H1 (cell line): ENCODE data around the gene EIF4ENIF1. TPM values are rescaled to one million over a fixed set of nuclear protein-coding genes. Genes with fewer than 3 reads are reported as not detected.

Experiments
- CTCF ChIA-PET: fragments of 300-600 bp; sonication (Branson Sonifier 250); formaldehyde crosslinking; loops from one replicate; lab custom pipeline; 2021; ENCODE audit not compliant: partially characterized antibody; lab: Charles Lee
- POLR2A ChIA-PET: fragments of 300-600 bp; sonication (Branson Sonifier 250); formaldehyde crosslinking; loops from one replicate; lab custom pipeline; 2021; ENCODE audit warnings: inconsistent platforms; ENCODE audit not compliant: partially characterized antibody; lab: Charles Lee
- DNase-seq, 2 experiments: peaks; one replicate each; pipeline versions ENCODE4 v3.0.0 to v3.0.0-alpha.2; 2010 to 2022; ENCODE audit warnings: low spot score in 2 of 2, low read depth in 1 of 2, mixed read lengths in 1 of 2
- FAIRE-seq: peaks from 2 replicates; lab custom pipeline; 2011; peaks lifted over from hg19 to GRCh38; lab: Jason Lieb, UNC
- H2AFZ ChIP-seq: 2 replicates; pipeline ENCODE4 v1.8.1; 2012; ENCODE audit warnings: low read length, inconsistent platforms
- H2AK5ac ChIP-seq: 2 replicates; pipeline ENCODE4 v1.6.1; 2013; ENCODE audit warnings: low read depth, low read length
- H2BK120ac ChIP-seq: replicated peaks from 2 replicates; pipeline ENCODE3; 2013; ENCODE audit warnings: low read depth, low read length, inconsistent platforms
- H2BK12ac ChIP-seq: 2 replicates; pipeline ENCODE4 v1.6.1; 2013; ENCODE audit warnings: low read depth, low read length
- H2BK15ac ChIP-seq: 2 replicates; pipeline ENCODE4 v1.6.1; 2013; ENCODE audit warnings: low read length
- H2BK20ac ChIP-seq: 2 replicates; pipeline ENCODE4 v1.6.1; 2013; ENCODE audit warnings: low read length
- H2BK5ac ChIP-seq: 2 replicates; pipeline ENCODE4 v1.6.1; 2013; ENCODE audit warnings: low read depth, low read length
- H3K14ac ChIP-seq: 2 replicates; pipeline ENCODE4 v1.6.1; 2013; ENCODE audit warnings: inconsistent platforms; ENCODE audit not compliant: insufficient read length
- H3K18ac ChIP-seq: 2 replicates; pipeline ENCODE4 v1.6.1; 2013; ENCODE audit warnings: low read length; ENCODE audit errors: extremely low read depth
- H3K23ac ChIP-seq: 2 replicates; pipeline ENCODE4 v1.6.1; 2013; ENCODE audit warnings: inconsistent platforms; ENCODE audit not compliant: insufficient read length
- H3K23me2 ChIP-seq: 2 replicates; pipeline ENCODE4 v1.6.1; 2013; ENCODE audit warnings: low read depth, low read length
- H3K27ac ChIP-seq: 2 replicates; pipeline ENCODE4 v1.6.1; 2011; ENCODE audit warnings: low read depth, low read length, inconsistent platforms
- H3K27me3 ChIP-seq, 4 experiments: replicated peaks in 1 of 4; 1 replicate in 1 of 4; 2 replicates in 3 of 4; pipeline versions ENCODE4 v1.6.1 to v1.8.1; 2011 to 2013; ENCODE audit warnings: low read length in 3 of 4, mild to moderate bottlenecking in 3 of 4, inconsistent platforms in 2 of 4, mixed read lengths in 2 of 4, moderate library complexity in 1 of 4; ENCODE audit not compliant: control insufficient read depth in 3 of 4, insufficient read depth in 3 of 4; ENCODE audit errors: extremely low read depth in 1 of 4
- H3K36me3 ChIP-seq, 4 experiments: 2 replicates each; pipeline versions ENCODE4 v1.6.1 to v1.8.1; 2011 to 2013; ENCODE audit warnings: mild to moderate bottlenecking in 4 of 4, low read length in 3 of 4, moderate library complexity in 2 of 4, control low read depth in 1 of 4, inconsistent platforms in 1 of 4; ENCODE audit not compliant: insufficient read depth in 4 of 4, control insufficient read depth in 2 of 4
- H3K4ac ChIP-seq: replicated peaks from 2 replicates; pipeline ENCODE3; 2013; ENCODE audit warnings: low read length, low read depth, mixed read lengths, inconsistent platforms; ENCODE audit not compliant: insufficient read length
- H3K4me1 ChIP-seq, 4 experiments: replicated peaks in 1 of 4; 1 replicate in 1 of 4; 2 replicates in 3 of 4; pipeline versions ENCODE4 v1.6.1 to v1.8.1; 2011 to 2013; ENCODE audit warnings: low read length in 3 of 4, inconsistent platforms in 2 of 4, mixed read lengths in 1 of 4; ENCODE audit not compliant: insufficient read depth in 4 of 4, control insufficient read depth in 3 of 4
- H3K4me2 ChIP-seq, 2 experiments: 2 replicates each; pipeline versions ENCODE4 v1.6.1 to v1.8.1; 2011 to 2013; ENCODE audit warnings: low read depth in 2 of 2, low read length in 2 of 2, control low read depth in 1 of 2, inconsistent platforms in 1 of 2, mild to moderate bottlenecking in 1 of 2; ENCODE audit not compliant: insufficient read depth in 1 of 2
- H3K4me3 ChIP-seq, 4 experiments: fragments of 200-600, 300-600 bp in 1 of 4; sonication (generic), shearing (Covaris generic), sonication (Bioruptor Twin) in 1 of 4; 2 replicates each; pipeline versions ENCODE4 v1.5.1 to v1.8.1; 2011 to 2016; ENCODE audit warnings: low read length in 4 of 4, low read depth in 3 of 4, control low read depth in 2 of 4, inconsistent platforms in 2 of 4, mild to moderate bottlenecking in 2 of 4, mixed read lengths in 1 of 4, moderate library complexity in 1 of 4; ENCODE audit not compliant: insufficient read depth in 2 of 4; ENCODE audit errors: extremely low read depth in 1 of 4
- H3K56ac ChIP-seq: replicated peaks from 2 replicates; pipeline ENCODE3; 2013; ENCODE audit warnings: low read depth, mild to moderate bottlenecking, mixed read lengths, low read length, inconsistent platforms; ENCODE audit not compliant: insufficient read length
- H3K79me1 ChIP-seq: 2 replicates; pipeline ENCODE4 v1.6.1; 2013; ENCODE audit warnings: low read depth, low read length, control low read depth
- H3K79me2 ChIP-seq, 2 experiments: 2 replicates each; pipeline versions ENCODE4 v1.6.1 to v1.8.1; 2012 to 2013; ENCODE audit warnings: low read length in 2 of 2, mild to moderate bottlenecking in 2 of 2, inconsistent platforms in 1 of 2; ENCODE audit not compliant: insufficient read depth in 2 of 2, control insufficient read depth in 1 of 2
- H3K9ac ChIP-seq, 4 experiments: replicated peaks in 1 of 4; 1 replicate in 1 of 4; 2 replicates in 3 of 4; pipeline versions ENCODE4 v1.6.1 to v1.8.1; 2011 to 2013; ENCODE audit warnings: low read depth in 3 of 4, low read length in 3 of 4, control low read depth in 2 of 4, mild to moderate bottlenecking in 2 of 4, moderate library complexity in 2 of 4, inconsistent platforms in 1 of 4; ENCODE audit errors: extremely low read depth in 1 of 4
- H3K9me3 ChIP-seq, 2 experiments: 2 replicates each; pipeline versions ENCODE4 v1.6.1 to v1.8.1; 2012 to 2013; ENCODE audit warnings: mild to moderate bottlenecking in 2 of 2, moderate library complexity in 2 of 2, control low read depth in 1 of 2, inconsistent platforms in 1 of 2, low read depth in 1 of 2, low read length in 1 of 2, mixed read lengths in 1 of 2; ENCODE audit not compliant: insufficient read depth in 2 of 2
- H4K20me1 ChIP-seq, 2 experiments: replicated peaks in 1 of 2; 2 replicates each; pipeline versions ENCODE3 to v1.8.1; 2011 to 2013; ENCODE audit warnings: inconsistent platforms in 2 of 2, low read length in 2 of 2, mild to moderate bottlenecking in 1 of 2; ENCODE audit not compliant: insufficient read depth in 2 of 2, control insufficient read depth in 1 of 2
- H4K5ac ChIP-seq: 2 replicates; pipeline ENCODE4 v1.6.1; 2013; ENCODE audit warnings: low read length, low read depth, mixed read lengths, inconsistent platforms; ENCODE audit not compliant: insufficient read length
- H4K8ac ChIP-seq: 2 replicates; pipeline ENCODE4 v1.8.0; 2013; ENCODE audit warnings: mild to moderate bottlenecking, moderate library complexity, low read length, inconsistent platforms; ENCODE audit not compliant: insufficient read depth; ENCODE audit errors: extremely low read depth
- H4K91ac ChIP-seq: replicated peaks from 2 replicates; pipeline ENCODE3; 2013; ENCODE audit warnings: low read length, mixed read lengths, inconsistent platforms; ENCODE audit not compliant: insufficient read length
- CREB1 ChIP-seq: IDR thresholded peaks from 2 replicates; pipeline ENCODE4 v1.6.1; 2012; ENCODE audit warnings: inconsistent platforms
- EZH2 ChIP-seq: fragments of 200-600 bp; sonication (generic); IDR thresholded peaks from 2 replicates; pipeline ENCODE4 v1.7.1; 2012; ENCODE audit warnings: low read depth, mild to moderate bottlenecking, moderate library complexity, low read length, inconsistent platforms; ENCODE audit not compliant: severe bottlenecking
- FOSL1 ChIP-seq: IDR thresholded peaks from 2 replicates; pipeline ENCODE4 v1.6.1; 2011; ENCODE audit warnings: mild to moderate bottlenecking, low read depth, low read length, moderate library complexity; ENCODE audit not compliant: insufficient read depth
- GTF2F1 ChIP-seq: IDR thresholded peaks from 2 replicates; pipeline ENCODE4 v1.6.1; 2012; ENCODE audit warnings: low read depth, low read length, improper control_type of control experiment, borderline replicate concordance
- JUN ChIP-seq: IDR thresholded peaks from 2 replicates; pipeline ENCODE4 v1.6.1; 2011; ENCODE audit warnings: low read depth, mild to moderate bottlenecking, improper control_type of control experiment, low read length
- JUND ChIP-seq: IDR thresholded peaks from 2 replicates; pipeline ENCODE4 v1.6.1; 2011; ENCODE audit warnings: mild to moderate bottlenecking, improper control_type of control experiment, low read length
- KDM1A ChIP-seq: fragments of 200-600, 300-600 bp; sonication (generic); IDR thresholded peaks from 2 replicates; pipeline ENCODE4 v1.7.1; 2016; ENCODE audit warnings: mild to moderate bottlenecking, low read length, borderline replicate concordance
- MAFK ChIP-seq: IDR thresholded peaks from 2 replicates; pipeline ENCODE4 v1.6.1; 2012; ENCODE audit warnings: low read depth, mild to moderate bottlenecking, improper control_type of control experiment, low read length
- POLR2AphosphoS5 ChIP-seq: IDR thresholded peaks from 2 replicates; pipeline ENCODE4 v1.6.1; 2011; ENCODE audit warnings: low read depth, low read length
- WGBS, 2 experiments: shearing (Covaris generic) in 1 of 2; methylation state at CpG; one replicate each; pipeline versions ENCODE4 v1.1.6 to v1.1.7; 2013 to 2015; ENCODE audit warnings: low lambda C conversion rate in 2 of 2, mixed read lengths in 2 of 2, inconsistent platforms in 1 of 2, low coverage in 1 of 2, missing lambda C conversion rate in 1 of 2; ENCODE audit not compliant: insufficient replicate concordance in 2 of 2, insufficient coverage in 1 of 2, insufficient read length in 1 of 2; ENCODE audit errors: extremely low coverage in 1 of 2, missing lambda C conversion rate in 1 of 2; 5-methylcytosine and 5-hydroxymethylcytosine counted together
- polyA plus RNA-seq, 7 experiments: library from polyadenylated mRNA; depleted of rRNA in 3 of 7; stranded (reverse) in 5 of 7; unstranded in 2 of 7; fragments of >200 nt in 5 of 7; fragments of 200-250 nt in 2 of 7; gene quantifications; 1 replicate in 5 of 7; 2 replicates in 1 of 7; 4 replicates in 1 of 7; pipeline versions ENCODE4 v1.2.1 to v1.2.3, GENCODE V29; 2011 to 2013; ENCODE audit warnings: missing spikeins in 2 of 7, mixed read lengths in 2 of 7
- total RNA-seq: library from RNA; stranded (reverse); fragmentation: NEBNext Ultra II Directional; extraction: Animal tissue kit (Norgen Biotek cat#: 25700); gene quantifications from 2 replicates; pipeline ENCODE4 v1.2.1, GENCODE V29; 2021

Gene EIF4ENIF1
- total and polyA plus RNA-seq, 2 of the 8 experiments (the other 6 are each of a cell fraction or from before 2014, with no cell fraction given), result 21.9 to 23.6 TPM

- H2AFZ ChIP-seq, result no peak overlapping the region
- FAIRE-seq, result no peak
- no peak overlapping the region for H3K4me2 ChIP-seq
- no peak overlapping the region for H3K4me3 ChIP-seq
- CTCF ChIA-PET, result no interaction called here
- no peaks in the 10 kb centered on the region for H3K9me3 ChIP-seq
- no peak overlapping the region for H4K5ac ChIP-seq
- no peak overlapping the region for H2BK15ac ChIP-seq
- H2BK12ac ChIP-seq, result no peak overlapping the region
- no peak overlapping the region for H3K56ac ChIP-seq
- POLR2A ChIA-PET, result interaction anchor here (0.9 kb wide), 1 partner anchor 11 kb away, joined by 3 read pairs; no protein-coding TSS in a partner anchor
- no peaks in the 10 kb centered on the region for H3K23me2 ChIP-seq
- no peak overlapping the region for H3K23ac ChIP-seq
- WGBS, 2 experiments, result 93% methylated on average over 2 of the region's 2 CpGs; no CpG with 5 or more reads in 1 of the 2 experiments
- H3K4me1 ChIP-seq, result no peaks in the 10 kb centered on the region
- H3K14ac ChIP-seq, result no peak overlapping the region
- H3K9ac ChIP-seq, result no peak overlapping the region
- TF ChIP-seq CREB1 (no peak), POLR2AphosphoS5 (no peak), JUND (no peak), GTF2F1 (no peak), MAFK (no peak), JUN (no peak), EZH2 (no peak), KDM1A (no peak), FOSL1 (no peak)
- no peak overlapping the region for H3K4ac ChIP-seq
- no peak for DNase-seq
- H3K36me3 ChIP-seq, result peaks cover 0 to 15% (median 0%) of the 10 kb centered on the region in 4 experiments; a peak in 4 of 8 replicates
- H3K79me2 ChIP-seq, result peaks cover 0 to 6% of the 10 kb centered on the region in 2 experiments; a peak in 1 of 4 replicates
- H2BK20ac ChIP-seq, result no peak overlapping the region
- H3K27me3 ChIP-seq, result no peaks in the 10 kb centered on the region
- no peak overlapping the region for H4K8ac ChIP-seq
- H2BK5ac ChIP-seq, result no peak overlapping the region
- no peak overlapping the region for H2BK120ac ChIP-seq
- H3K18ac ChIP-seq, result no peak overlapping the region
- H3K27ac ChIP-seq, result no peak overlapping the region
- no peak overlapping the region for H4K91ac ChIP-seq
- no peaks in the 10 kb centered on the region for H3K79me1 ChIP-seq
- no peak overlapping the region for H2AK5ac ChIP-seq
- peaks cover 0 to 4% of the 10 kb centered on the region in 2 experiments for H4K20me1 ChIP-seq
These were observed 14.9 kb downstream of the EIF4ENIF1 start for GRCh38 chr22:31474743-31475142.
